Psoas muscle (tissue), 8 donors: ENCODE results near the gene NOTCH1. TPM values are rescaled to one million over a fixed set of nuclear protein-coding genes. Genes with fewer than 3 reads are reported as not detected.

Source experiments
- ATAC-seq, 4 donors: fragments of 200-7000 bp; cut with Tn5 transposase; one replicate each; pipeline ENCODE4 v1.9.1; 2020; ENCODE audit warnings: moderate library complexity in 3 of 4, mild to moderate bottlenecking in 2 of 4
- DNase-seq, 2 donors: peaks; one replicate each; pipeline ENCODE4 v3.0.0-alpha.2; 2020
- H3K27ac ChIP-seq: fragments of 200-600 bp; one replicate; pipeline ENCODE4 v1.8.0; 2022
- H3K27me3 ChIP-seq, 3 donors: fragments of 200-600 bp in 1 of 3; one replicate each; pipeline versions ENCODE4 v1.6.1 to v1.8.0; 2013 to 2022; ENCODE audit warnings: low read length in 2 of 3, mild to moderate bottlenecking in 2 of 3, moderate library complexity in 1 of 3; ENCODE audit not compliant: insufficient read depth in 3 of 3
- H3K36me3 ChIP-seq, 2 donors: fragments of 200-600 bp in 1 of 2; one replicate each; pipeline versions ENCODE4 v1.6.1 to v1.8.0; 2013 to 2022; ENCODE audit warnings: low read depth in 1 of 2, mild to moderate bottlenecking in 1 of 2, moderate library complexity in 1 of 2; ENCODE audit not compliant: insufficient read depth in 1 of 2
- H3K4me1 ChIP-seq: fragments of 200-600 bp; one replicate; pipeline ENCODE4 v1.8.0; 2022
- H3K4me3 ChIP-seq: fragments of 200-600 bp; one replicate; pipeline ENCODE4 v1.8.0; 2022; ENCODE audit warnings: mild to moderate bottlenecking
- H3K9me3 ChIP-seq: fragments of 200-600 bp; one replicate; pipeline ENCODE4 v1.8.0; 2022
- WGBS, 3 donors: extraction: QIAGEN DNeasy Blood & Tissue Kit; methylation state at CpG; one replicate each; pipeline versions ENCODE4 v1.1.6 to v1.1.7; 2013; 5-methylcytosine and 5-hydroxymethylcytosine counted together
- intact Hi-C, 2 donors: fragments of 100-400 bp; cut with DNase I; formaldehyde crosslinking; loops; one replicate each; pipeline versions ENCODE4 v1.11.0 to v1.14.2; 2022
- polyA plus RNA-seq, 3 donors: library from polyadenylated mRNA; stranded (reverse); fragments of 200-250 nt; gene quantifications; one replicate each; pipeline ENCODE4 v1.2.3, GENCODE V29; 2013
- total RNA-seq, 4 donors: library from RNA; stranded (reverse); fragmentation: NEBNext Ultra II Directional in 2 of 4; extraction: Animal tissue kit (Norgen Biotek cat#: 25700) in 2 of 4; gene quantifications; one replicate each; pipeline versions ENCODE4 v1.2.1 to v1.2.4, GENCODE V29; 2021 to 2023
- TF ChIP-seq, protein P1 (sequence below): fragments of 200-600 bp; IDR thresholded peaks from one replicate; pipeline ENCODE4 v1.8.0; 2022; ENCODE audit warnings: antibody characterized with exemption
- donor health status: healthy with polysubstance abuse.
- donor health status: DM: no; HTN: no; CAD: no; lungs with moderate emphysema.
- donor health status: Bipolar disorder and iron deficiency.
- donor health status: healthy.
- donor health status: DM: yes; HTN: yes; CAD: no.
- donor health status: DM: no; HTN: no; CAD: no.
- donor health status: DM: no; HTN: no; CAD: no.
- donor health status: DM: yes; HTN: yes; CAD: no.

The NOTCH1 gene
- total and polyA plus RNA-seq, 7 donors = 1.8 to 15.4 (median 8.7) TPM

DNA sequence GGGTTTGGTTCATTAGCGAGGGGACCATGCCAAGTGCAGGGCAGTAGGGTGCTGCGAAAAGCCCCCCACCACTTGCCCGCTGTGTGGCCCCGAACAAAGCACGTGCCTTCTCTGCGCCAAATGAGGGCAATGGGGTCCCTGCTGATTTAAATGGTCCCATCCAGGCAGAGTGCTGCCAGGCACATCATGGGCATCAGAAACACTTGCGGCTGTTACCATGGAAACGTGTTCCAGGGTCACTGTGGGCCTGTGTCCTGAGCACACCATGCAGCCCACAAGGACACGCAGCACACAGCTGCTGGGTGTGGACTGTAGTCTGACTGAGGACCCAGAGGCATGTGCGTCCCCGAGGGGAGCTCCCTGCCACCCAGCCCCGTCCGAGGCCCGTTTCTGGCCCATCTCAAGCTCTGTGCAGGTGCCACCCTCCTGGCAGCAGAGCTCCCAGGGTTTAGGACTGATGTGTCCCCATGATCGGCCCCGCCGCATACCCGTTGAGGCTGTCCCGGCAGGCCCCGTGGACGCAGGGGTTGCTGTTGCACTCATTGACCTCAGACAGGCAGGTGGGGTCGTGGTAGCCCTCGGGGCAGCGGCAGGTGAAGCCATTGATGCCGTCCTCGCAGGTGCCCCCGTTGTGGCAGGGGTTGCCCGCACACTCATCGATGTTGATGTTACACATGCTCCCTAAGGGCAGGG is 31.7 kb downstream of the NOTCH1 start:
- Histone ChIP-seq H3K27me3 (no peaks in the 10 kb centered on the region), H3K9me3 (no peaks in the 10 kb centered on the region), H3K27ac (no peak overlapping the region), H3K4me3 (no peak overlapping the region), H3K4me1 (no peaks in the 10 kb centered on the region), H3K36me3 (peaks cover 0 to 91% of the 10 kb centered on the region in 2 donors)
- intact Hi-C loops = no loop called here
- no peak for ATAC-seq
- TF ChIP-seq, protein P1, sequence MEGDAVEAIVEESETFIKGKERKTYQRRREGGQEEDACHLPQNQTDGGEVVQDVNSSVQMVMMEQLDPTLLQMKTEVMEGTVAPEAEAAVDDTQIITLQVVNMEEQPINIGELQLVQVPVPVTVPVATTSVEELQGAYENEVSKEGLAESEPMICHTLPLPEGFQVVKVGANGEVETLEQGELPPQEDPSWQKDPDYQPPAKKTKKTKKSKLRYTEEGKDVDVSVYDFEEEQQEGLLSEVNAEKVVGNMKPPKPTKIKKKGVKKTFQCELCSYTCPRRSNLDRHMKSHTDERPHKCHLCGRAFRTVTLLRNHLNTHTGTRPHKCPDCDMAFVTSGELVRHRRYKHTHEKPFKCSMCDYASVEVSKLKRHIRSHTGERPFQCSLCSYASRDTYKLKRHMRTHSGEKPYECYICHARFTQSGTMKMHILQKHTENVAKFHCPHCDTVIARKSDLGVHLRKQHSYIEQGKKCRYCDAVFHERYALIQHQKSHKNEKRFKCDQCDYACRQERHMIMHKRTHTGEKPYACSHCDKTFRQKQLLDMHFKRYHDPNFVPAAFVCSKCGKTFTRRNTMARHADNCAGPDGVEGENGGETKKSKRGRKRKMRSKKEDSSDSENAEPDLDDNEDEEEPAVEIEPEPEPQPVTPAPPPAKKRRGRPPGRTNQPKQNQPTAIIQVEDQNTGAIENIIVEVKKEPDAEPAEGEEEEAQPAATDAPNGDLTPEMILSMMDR = no peak
- no peak for DNase-seq
- WGBS, 3 donors = 85 to 91% (median 90%) methylated on average over 29 of the region's 29 CpGs

- no peak for ATAC-seq
- intact Hi-C loops = no loop called here
- Histone ChIP-seq H3K4me3 (no peak overlapping the region), H3K4me1 (no peaks in the 10 kb centered on the region), H3K36me3 (peaks cover 0 to 91% of the 10 kb centered on the region in 2 donors), H3K27me3 (no peaks in the 10 kb centered on the region), H3K27ac (no peak overlapping the region), H3K9me3 (no peaks in the 10 kb centered on the region)
- no peak for DNase-seq
- 96 to 97% (median 96%) methylated on average over 16 of the region's 16 CpGs for WGBS, 3 donors
- TF ChIP-seq, protein P1 = no peak
These were observed 32.7 kb downstream of the NOTCH1 start for GRCh38 chr9:136513191-136513590.

GRCh38 chr9:136512651-136513071 is 33.2 kb downstream of the NOTCH1 start:
- ATAC-seq = peak in 2 of 4 donors; percentile 47 to 48
- H3K4me1 ChIP-seq = no peaks in the 10 kb centered on the region

DNA sequence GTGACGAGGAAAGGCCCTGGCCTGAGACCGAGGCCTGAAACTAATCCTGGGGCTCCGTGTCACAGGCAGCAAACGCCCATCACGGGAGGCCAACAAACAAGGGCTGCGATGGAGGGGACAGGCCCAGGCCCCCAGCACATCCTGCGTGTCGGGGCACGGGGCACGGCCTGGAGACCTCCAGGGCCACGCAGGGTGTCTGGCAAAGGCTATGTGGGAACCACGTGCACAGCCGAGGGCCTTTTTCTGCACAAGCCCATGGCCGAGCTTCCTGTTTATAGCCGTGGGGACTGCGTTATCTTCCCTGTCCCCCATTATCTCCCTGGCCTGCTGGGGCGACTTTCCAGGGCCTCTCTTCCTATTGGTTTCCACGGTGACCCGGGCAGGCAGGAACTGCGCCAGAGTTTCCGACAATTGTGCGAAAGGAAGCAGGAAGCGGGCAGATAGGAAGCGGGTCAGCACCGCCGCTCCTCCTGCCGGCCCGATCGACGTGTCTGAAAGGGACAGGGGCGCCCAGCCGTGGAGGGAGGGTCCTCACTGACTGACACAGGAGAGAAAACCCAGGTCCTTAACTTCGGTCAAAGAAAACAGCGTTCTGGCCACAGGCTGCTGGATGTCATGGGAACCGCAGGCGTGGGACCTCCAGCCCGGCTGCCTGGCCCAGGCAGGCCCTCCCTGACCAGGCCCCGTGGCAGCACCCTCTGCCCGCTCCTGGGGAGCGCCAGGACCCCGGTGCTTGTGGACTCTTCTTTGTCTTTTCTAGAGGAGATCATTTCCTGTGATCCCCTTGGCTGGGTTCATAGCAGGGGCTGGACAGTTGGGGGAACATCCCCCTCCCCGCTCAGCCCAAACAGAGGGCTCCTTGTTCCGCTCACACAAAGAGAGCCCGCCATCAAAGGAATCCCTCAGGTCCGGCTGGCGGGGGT is 33.9 kb downstream of the NOTCH1 start:
- 78 to 85% (median 80%) methylated on average over 46 of the region's 46 CpGs for WGBS, 3 donors
- no peaks in the 10 kb centered on the region for H3K4me1 ChIP-seq
- no peaks in the 10 kb centered on the region for H3K27me3 ChIP-seq
- intact Hi-C loops = no loop called here
- peak overlapping the region; percentile 76 for H3K27ac ChIP-seq
- peaks cover 0 to 92% of the 10 kb centered on the region in 2 donors for H3K36me3 ChIP-seq
- ATAC-seq = peak; percentile 26 to 61 (median 40)
- H3K4me3 ChIP-seq = peak overlapping the region; percentile 25
- peak; percentile 55 to 79 for DNase-seq
- no peaks in the 10 kb centered on the region for H3K9me3 ChIP-seq
- TF ChIP-seq, protein P1 = no peak

More at GRCh38 chr9:136512651-136513071, 33.2 kb downstream of the NOTCH1 start:
- no peak for DNase-seq
- TF ChIP-seq, protein P1 = no peak
- H3K27me3 ChIP-seq = no peaks in the 10 kb centered on the region
- WGBS, 3 donors = 74 to 86% (median 82%) methylated on average over 13 of the region's 13 CpGs
- peak overlapping the region; percentile 25 for H3K4me3 ChIP-seq
- intact Hi-C loops = no loop called here
- no peaks in the 10 kb centered on the region for H3K9me3 ChIP-seq
- peaks cover 0 to 91% of the 10 kb centered on the region in 2 donors for H3K36me3 ChIP-seq
- H3K27ac ChIP-seq = peak overlapping the region; percentile 76
